ENCODE data around the gene ECHDC3. TPM values are rescaled to one million over a fixed set of nuclear protein-coding genes. Genes with fewer than 3 reads are reported as not detected.

Gene ECHDC3
- total and polyA plus RNA-seq, 5 donors: 62.3 to 74.9 (median 70.1) TPM

GRCh38 chr10:11761431-11761830, 19.2 kb downstream of the ECHDC3 start:
- WGBS: 93% methylated on average over 6 of the region's 6 CpGs
- intact Hi-C loops (cut with DNase I): no loop called here
- no peaks in the 10 kb centered on the region for H3K27me3 ChIP-seq (ENCODE audit: control insufficient read depth, insufficient read depth)
- no peak for ATAC-seq
- H3K9me3 ChIP-seq (ENCODE audit: control insufficient read depth, low read length): no peaks in the 10 kb centered on the region
- no peak for DNase-seq
- no peak overlapping the region for H3K27ac ChIP-seq (ENCODE audit: low read length)
- peaks cover 13% of the 10 kb centered on the region for H3K4me1 ChIP-seq (ENCODE audit: control insufficient read depth, insufficient read depth, low read length)
- no peak overlapping the region for H3K4me3 ChIP-seq (ENCODE audit: low read length)

DNA sequence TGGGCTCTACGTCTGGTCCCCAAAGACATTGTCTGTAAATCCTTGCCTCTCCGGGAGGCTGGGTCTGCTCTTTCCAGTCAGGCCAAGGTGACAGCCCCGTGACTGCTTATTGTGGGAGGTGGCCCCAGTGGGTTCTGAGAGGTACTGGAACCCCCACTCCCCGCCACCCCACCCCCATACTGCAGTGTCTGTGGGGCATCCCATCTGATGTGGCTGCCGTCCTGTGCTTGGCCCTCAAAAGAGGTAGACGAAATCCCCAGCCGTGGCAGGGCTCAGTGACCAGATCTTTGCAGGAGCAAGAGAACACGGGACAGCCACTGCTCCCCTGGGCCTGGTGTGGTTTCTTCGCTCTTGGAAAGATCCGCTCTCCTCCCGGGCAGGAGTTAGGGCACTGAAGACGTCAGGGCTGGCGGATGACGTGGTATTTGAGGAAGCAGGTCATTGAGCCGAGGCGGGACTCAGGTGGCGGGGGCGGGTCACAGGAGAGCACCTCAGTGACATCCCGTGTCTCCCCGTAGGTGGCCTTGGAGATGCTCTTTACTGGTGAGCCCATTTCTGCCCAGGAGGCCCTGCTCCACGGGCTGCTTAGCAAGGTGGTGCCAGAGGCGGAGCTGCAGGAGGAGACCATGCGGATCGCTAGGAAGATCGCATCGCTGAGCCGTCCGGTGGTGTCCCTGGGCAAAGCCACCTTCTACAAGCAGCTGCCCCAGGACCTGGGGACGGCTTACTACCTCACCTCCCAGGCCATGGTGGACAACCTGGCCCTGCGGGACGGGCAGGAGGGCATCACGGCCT, 20.7 kb downstream of the ECHDC3 start:
- intact Hi-C loops (cut with DNase I): no loop called here
- Histone ChIP-seq H3K9me3 (ENCODE audit: control insufficient read depth, low read length) (no peaks in the 10 kb centered on the region), H3K27ac (ENCODE audit: low read length) (no peak overlapping the region), H3K4me3 (ENCODE audit: low read length) (no peak overlapping the region), H3K4me1 (ENCODE audit: control insufficient read depth, insufficient read depth, low read length) (peaks cover 8% of the 10 kb centered on the region), H3K27me3 (ENCODE audit: control insufficient read depth, insufficient read depth) (no peaks in the 10 kb centered on the region)
- DNase-seq (no peak), ATAC-seq (no peak)
- WGBS: 89% methylated on average over 32 of the region's 32 CpGs

- WGBS: 75% methylated on average over 8 of the region's 8 CpGs
- no peak overlapping the region for H3K4me3 ChIP-seq (ENCODE audit: low read length)
- no peak for ATAC-seq
- intact Hi-C loops (cut with DNase I): no loop called here
- no peaks in the 10 kb centered on the region for H3K9me3 ChIP-seq (ENCODE audit: control insufficient read depth, low read length)
- H3K27ac ChIP-seq (ENCODE audit: low read length): no peak overlapping the region
- no peaks in the 10 kb centered on the region for H3K27me3 ChIP-seq (ENCODE audit: control insufficient read depth, insufficient read depth)
- peaks cover 4% of the 10 kb centered on the region for H3K4me1 ChIP-seq (ENCODE audit: control insufficient read depth, insufficient read depth, low read length)
- no peak for DNase-seq
Observed at GRCh38 chr10:11763501-11763861, 21.3 kb downstream of the ECHDC3 start.

GRCh38 chr10:11765141-11765540, 23.0 kb downstream of the ECHDC3 start:
- ATAC-seq (peak in 1 of 2 donors; percentile 5), DNase-seq (no peak)
- H3K4me1 ChIP-seq (ENCODE audit: control insufficient read depth, insufficient read depth, low read length): peaks cover 2% of the 10 kb centered on the region
- WGBS: 64% methylated on average over 6 of the region's 6 CpGs
- H3K9me3 ChIP-seq (ENCODE audit: control insufficient read depth, low read length): no peaks in the 10 kb centered on the region
- no peak overlapping the region for H3K27ac ChIP-seq (ENCODE audit: low read length)
- intact Hi-C loops (cut with DNase I): no loop called here
- H3K27me3 ChIP-seq (ENCODE audit: control insufficient read depth, insufficient read depth): no peaks in the 10 kb centered on the region
- no peak overlapping the region for H3K4me3 ChIP-seq (ENCODE audit: low read length)

- ATAC-seq: no peak
- H3K4me3 ChIP-seq (ENCODE audit: low read length): no peak overlapping the region
- H3K4me1 ChIP-seq (ENCODE audit: control insufficient read depth, insufficient read depth, low read length): no peaks in the 10 kb centered on the region
- no peak for DNase-seq
- no peak overlapping the region for H3K27ac ChIP-seq (ENCODE audit: low read length)
- H3K27me3 ChIP-seq (ENCODE audit: control insufficient read depth, insufficient read depth): no peaks in the 10 kb centered on the region
- intact Hi-C loops (cut with DNase I): no loop called here
- H3K9me3 ChIP-seq (ENCODE audit: control insufficient read depth, low read length): no peaks in the 10 kb centered on the region
- 86% methylated on average over 16 of the region's 16 CpGs for WGBS
Observed at GRCh38 chr10:11772575-11773288, 30.6 kb downstream of the ECHDC3 start.

DNA sequence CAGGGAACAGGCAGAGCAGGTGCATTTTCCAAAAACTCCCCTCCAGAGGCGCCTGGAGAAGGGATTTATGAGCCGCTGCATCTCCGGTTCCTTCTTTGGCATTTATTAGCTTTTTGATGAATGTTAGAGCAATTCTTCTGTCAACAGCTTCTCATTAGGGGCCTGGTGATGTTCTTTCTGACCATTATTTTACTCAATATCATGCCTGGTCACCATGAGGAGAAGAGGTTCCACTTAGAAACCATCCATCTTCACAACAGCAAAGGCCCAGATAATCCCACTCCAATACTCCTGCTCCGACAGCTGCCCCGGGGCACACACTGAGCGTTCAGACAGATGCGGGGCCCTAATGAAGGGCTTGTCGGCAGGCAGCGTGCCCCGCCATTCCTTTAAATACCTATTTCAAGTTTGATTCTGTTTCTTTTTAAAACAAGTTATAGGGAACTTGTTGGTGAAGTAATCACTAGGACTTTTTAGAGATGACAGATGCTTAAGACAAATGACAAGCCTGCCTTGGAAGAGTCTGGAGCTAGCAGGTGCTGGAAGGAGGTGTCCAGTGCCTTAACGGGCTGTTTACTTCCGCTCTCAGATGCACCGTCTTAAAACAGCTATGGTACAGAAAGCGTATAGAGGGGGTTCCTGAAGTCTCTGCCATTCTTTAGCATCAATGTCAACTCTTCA, 31.7 kb downstream of the ECHDC3 start:
- intact Hi-C loops (cut with DNase I): no loop called here
- Histone ChIP-seq H3K27ac (ENCODE audit: low read length) (no peak overlapping the region), H3K9me3 (ENCODE audit: control insufficient read depth, low read length) (no peaks in the 10 kb centered on the region), H3K4me3 (ENCODE audit: low read length) (no peak overlapping the region), H3K4me1 (ENCODE audit: control insufficient read depth, insufficient read depth, low read length) (no peaks in the 10 kb centered on the region), H3K27me3 (ENCODE audit: control insufficient read depth, insufficient read depth) (no peaks in the 10 kb centered on the region)
- ATAC-seq (no peak), DNase-seq (no peak)
- 92% methylated on average over 14 of the region's 14 CpGs for WGBS

DNA sequence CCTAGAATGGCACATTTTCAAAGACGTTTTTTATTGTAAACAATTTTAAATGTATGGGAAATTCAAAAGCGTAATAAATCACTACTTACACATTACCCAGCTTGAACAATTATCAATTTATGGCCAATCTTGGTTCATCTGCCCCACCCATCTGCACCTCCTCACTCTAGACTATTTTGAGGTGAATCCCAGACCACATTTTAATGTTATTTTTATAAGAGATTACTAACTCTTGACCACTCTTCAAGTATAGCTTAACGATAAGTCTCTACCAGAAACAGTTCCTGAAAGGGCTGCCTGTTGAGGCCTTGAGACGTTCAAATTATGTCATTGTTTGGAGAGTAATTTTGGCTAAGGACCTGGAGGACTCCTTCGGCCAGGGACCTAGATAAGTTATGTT, 33.2 kb downstream of the ECHDC3 start:
- no peaks in the 10 kb centered on the region for H3K27me3 ChIP-seq (ENCODE audit: control insufficient read depth, insufficient read depth)
- no peak overlapping the region for H3K27ac ChIP-seq (ENCODE audit: low read length)
- H3K4me3 ChIP-seq (ENCODE audit: low read length): no peak overlapping the region
- DNase-seq: no peak
- no peaks in the 10 kb centered on the region for H3K9me3 ChIP-seq (ENCODE audit: control insufficient read depth, low read length)
- no peaks in the 10 kb centered on the region for H3K4me1 ChIP-seq (ENCODE audit: control insufficient read depth, insufficient read depth, low read length)
- no peak for ATAC-seq
- intact Hi-C loops (cut with DNase I): no loop called here
- 58% methylated on average over 5 of the region's 5 CpGs for WGBS

DNA sequence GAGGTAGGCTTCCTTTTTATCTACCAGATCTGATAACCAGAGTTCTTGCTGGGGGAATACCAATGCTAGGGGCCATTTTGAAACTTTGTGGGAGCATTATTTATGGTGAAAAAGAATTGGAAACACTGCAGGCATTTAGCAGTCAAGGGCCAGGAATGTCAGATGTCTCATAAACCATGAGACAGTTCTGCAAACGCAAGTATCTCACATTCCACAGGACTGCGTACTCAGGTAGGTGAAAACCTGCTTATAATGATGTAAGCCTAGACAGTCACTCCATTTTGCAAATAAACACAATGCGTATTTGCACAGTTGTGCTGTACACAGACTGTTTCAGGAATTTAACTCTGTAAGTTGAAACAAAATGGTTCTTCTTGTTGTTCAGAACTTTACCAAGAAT, 33.9 kb downstream of the ECHDC3 start:
- no peak overlapping the region for H3K4me3 ChIP-seq (ENCODE audit: low read length)
- ATAC-seq (no peak), DNase-seq (no peak)
- no peaks in the 10 kb centered on the region for H3K4me1 ChIP-seq (ENCODE audit: control insufficient read depth, insufficient read depth, low read length)
- H3K27ac ChIP-seq (ENCODE audit: low read length): no peak overlapping the region
- intact Hi-C loops (cut with DNase I): no loop called here
- no peaks in the 10 kb centered on the region for H3K9me3 ChIP-seq (ENCODE audit: control insufficient read depth, low read length)
- H3K27me3 ChIP-seq (ENCODE audit: control insufficient read depth, insufficient read depth): no peaks in the 10 kb centered on the region
- 87% methylated on average over 3 of the region's 3 CpGs for WGBS

- Histone ChIP-seq H3K4me1 (ENCODE audit: control insufficient read depth, insufficient read depth, low read length) (no peaks in the 10 kb centered on the region), H3K27me3 (ENCODE audit: control insufficient read depth, insufficient read depth) (no peaks in the 10 kb centered on the region), H3K4me3 (ENCODE audit: low read length) (no peak overlapping the region), H3K27ac (ENCODE audit: low read length) (no peak overlapping the region), H3K9me3 (ENCODE audit: control insufficient read depth, low read length) (no peaks in the 10 kb centered on the region)
- ATAC-seq (no peak), DNase-seq (peak in 1 of 3 donors; percentile 22)
- intact Hi-C loops (cut with DNase I): loop anchor here in 2 of 4 donors (5.0 kb wide), 1 partner anchor 206 kb away; no protein-coding TSS in a partner anchor
- 81% methylated on average over 6 of the region's 6 CpGs for WGBS
Observed at GRCh38 chr10:11781114-11781513, 38.9 kb downstream of the ECHDC3 start.

DNA sequence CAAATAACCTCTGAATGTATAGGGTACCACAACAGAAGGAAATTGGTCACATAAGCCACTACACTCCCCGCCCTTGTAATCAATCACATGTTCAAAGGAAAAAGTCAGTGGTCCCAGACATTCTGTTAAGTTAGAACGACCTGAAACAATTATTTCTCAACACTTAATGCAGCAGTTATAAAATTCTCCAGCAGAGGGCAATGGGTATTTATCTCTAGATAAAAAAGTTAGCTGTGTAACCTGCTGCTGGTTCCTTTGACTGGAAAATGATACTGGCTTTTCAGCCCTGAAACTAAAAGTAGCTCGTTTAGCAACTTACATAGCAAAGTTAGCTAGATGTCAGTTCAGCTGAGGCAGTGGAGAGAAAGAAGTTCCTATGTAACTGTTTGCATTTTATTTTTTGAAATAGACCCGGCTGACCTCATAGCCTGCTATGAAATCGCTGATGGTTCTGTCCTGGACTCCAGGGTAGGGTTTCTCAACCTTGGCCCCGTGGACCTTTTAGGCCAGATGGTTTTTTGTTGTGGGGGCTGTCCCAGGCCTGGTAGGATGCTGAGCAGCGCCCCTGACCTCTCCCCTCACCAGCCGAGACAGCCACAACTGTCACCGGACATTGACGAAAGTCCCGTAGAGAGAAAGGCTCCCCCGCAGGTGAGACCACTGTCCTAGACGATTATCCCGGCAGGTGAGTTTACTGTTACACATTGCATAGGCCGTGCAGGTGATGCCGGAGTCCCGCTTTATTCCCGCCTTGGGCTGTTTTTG, 40.8 kb downstream of the ECHDC3 start:
- Histone ChIP-seq H3K4me1 (ENCODE audit: control insufficient read depth, insufficient read depth, low read length) (no peaks in the 10 kb centered on the region), H3K27me3 (ENCODE audit: control insufficient read depth, insufficient read depth) (no peaks in the 10 kb centered on the region), H3K9me3 (ENCODE audit: control insufficient read depth, low read length) (no peaks in the 10 kb centered on the region), H3K4me3 (ENCODE audit: low read length) (no peak overlapping the region), H3K27ac (ENCODE audit: low read length) (no peak overlapping the region)
- WGBS: 69% methylated on average over 18 of the region's 18 CpGs
- ATAC-seq: peak; percentile 36 to 40
- DNase-seq: no peak
- intact Hi-C loops (cut with DNase I): loop anchor here in 2 of 4 donors (5.0 kb wide), 1 partner anchor 204 kb away; no protein-coding TSS in a partner anchor

All from right cardiac atrium (tissue), 5 donors.